Mucosa of rectum (tissue), 2 donors: ENCODE data around the gene ID2.
A peak's percentile ranks its signal among the peaks of the same experiment; 100 is the strongest.

ENCODE experiments used
- H3K27ac ChIP-seq, 2 donors: one replicate each; pipeline ENCODE4 v1.7.0; 2013; ENCODE audit warnings: inconsistent platforms in 2 of 2, low read depth in 2 of 2, low read length in 2 of 2
- H3K27me3 ChIP-seq, 2 donors: one replicate each; pipeline ENCODE4 v1.7.0; 2013; ENCODE audit warnings: low read length in 2 of 2; ENCODE audit not compliant: control insufficient read depth in 2 of 2, insufficient read depth in 2 of 2
- H3K36me3 ChIP-seq, 2 donors: one replicate each; pipeline ENCODE4 v1.7.0; 2013; ENCODE audit warnings: low read length in 2 of 2; ENCODE audit not compliant: control insufficient read depth in 2 of 2, insufficient read depth in 2 of 2
- H3K4me1 ChIP-seq, 2 donors: one replicate each; pipeline ENCODE4 v1.7.0; 2013; ENCODE audit warnings: low read length in 2 of 2, mild to moderate bottlenecking in 1 of 2; ENCODE audit not compliant: control insufficient read depth in 2 of 2, insufficient read depth in 2 of 2
- H3K4me3 ChIP-seq, 2 donors: one replicate each; pipeline ENCODE4 v1.7.0; 2013; ENCODE audit warnings: low read length in 2 of 2
- H3K9ac ChIP-seq, 2 donors: one replicate each; pipeline ENCODE4 v1.7.0; 2013; ENCODE audit warnings: low read length in 2 of 2, low read depth in 1 of 2, mild to moderate bottlenecking in 1 of 2
- H3K9me3 ChIP-seq, 2 donors: one replicate each; pipeline ENCODE4 v1.7.0; 2013; ENCODE audit warnings: low read length in 2 of 2; ENCODE audit not compliant: control insufficient read depth in 2 of 2
- donor health status: healthy.
- donor health status: Normal muscosa, but diverticular disease.

The ID2 gene

DNA sequence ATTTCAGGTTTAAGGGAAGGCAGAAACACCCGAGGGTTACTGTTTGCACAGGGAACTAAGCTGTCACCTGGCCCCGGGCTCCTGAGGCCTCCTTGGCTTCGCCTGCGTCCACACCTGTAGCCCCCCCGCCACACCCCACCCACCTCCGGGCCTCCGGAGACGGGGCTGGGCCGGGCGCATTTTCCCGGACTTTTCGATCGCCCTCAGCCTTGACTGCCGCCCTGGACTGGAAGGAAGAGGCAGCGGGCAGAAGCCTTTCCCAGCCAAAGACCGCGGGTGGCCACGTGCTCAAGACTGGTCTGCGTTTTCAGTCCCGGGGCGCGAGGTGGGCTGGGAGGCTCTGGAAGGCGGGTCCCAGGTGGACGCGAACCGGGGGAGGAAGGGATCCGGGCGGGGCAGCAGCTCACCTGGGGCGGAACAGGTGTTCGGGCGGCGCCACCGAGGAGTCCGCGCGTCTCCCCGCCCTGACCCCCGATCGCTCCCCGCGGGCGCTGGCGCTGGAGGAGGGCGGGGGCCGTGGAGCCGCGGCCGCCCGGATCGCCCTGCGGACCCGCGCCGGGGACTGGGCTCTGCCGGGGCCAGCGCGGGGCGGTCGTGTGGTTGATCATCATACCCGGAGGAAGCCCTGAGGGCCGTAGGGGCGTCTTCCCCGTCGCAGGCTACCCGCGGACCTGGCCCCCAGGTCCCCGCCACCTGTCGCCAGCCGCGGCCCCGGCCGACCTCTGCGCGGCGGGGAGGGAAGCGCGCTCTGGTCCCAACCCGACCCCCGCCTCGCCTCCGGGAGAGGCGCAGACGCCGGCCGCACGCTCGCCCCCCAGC lies 3.2 kb downstream of the ID2 start:
- Histone ChIP-seq H3K36me3 (no peaks in the 10 kb centered on the region), H3K27me3 (no peaks in the 10 kb centered on the region), H3K9me3 (no peaks in the 10 kb centered on the region), H3K9ac (peak overlapping the region; percentile 87 to 94), H3K4me1 (peaks cover 11 to 16% of the 10 kb centered on the region in 2 donors), H3K27ac (peak overlapping the region; percentile 91 to 92), H3K4me3 (peak overlapping the region; percentile 75 to 84)

GRCh38 chr2:8685697-8686358 lies 4.0 kb downstream of the ID2 start:
- Histone ChIP-seq H3K4me3 (peak overlapping the region; percentile 75 to 84), H3K9ac (peak overlapping the region; percentile 87 to 94), H3K36me3 (no peaks in the 10 kb centered on the region), H3K9me3 (no peaks in the 10 kb centered on the region), H3K27ac (peak overlapping the region; percentile 91 to 92), H3K27me3 (no peaks in the 10 kb centered on the region), H3K4me1 (peaks cover 8 to 9% of the 10 kb centered on the region in 2 donors)

DNA sequence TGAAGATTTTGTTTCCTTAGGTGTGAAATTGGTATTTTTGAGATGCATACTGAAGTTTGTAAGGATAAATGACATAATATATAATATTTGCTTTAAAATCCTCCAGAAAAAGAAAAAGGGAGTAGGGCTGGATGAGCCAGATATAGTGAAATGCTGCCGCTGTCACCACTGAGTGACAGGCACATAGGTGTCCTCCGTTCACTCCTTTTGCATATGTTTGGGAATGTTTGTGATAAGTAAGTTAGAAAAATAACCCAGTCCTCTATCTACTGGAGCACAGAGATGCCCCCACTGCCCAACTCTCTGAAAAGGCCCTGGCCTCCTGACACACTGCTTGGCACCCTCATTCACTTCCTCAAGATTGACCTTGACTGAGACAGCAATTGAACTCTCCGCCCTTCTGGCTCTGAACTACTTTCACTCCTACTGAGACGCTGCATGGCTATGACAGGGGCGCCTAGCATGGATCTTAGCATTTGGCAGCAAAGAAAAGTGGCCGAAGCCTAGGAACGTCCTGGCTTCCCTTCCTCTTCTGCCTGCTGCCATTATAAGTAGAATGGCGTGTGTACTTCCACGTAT lies 10.1 kb downstream of the ID2 start:
- H3K27ac ChIP-seq: no peak overlapping the region
- H3K36me3 ChIP-seq: no peaks in the 10 kb centered on the region
- H3K27me3 ChIP-seq: no peaks in the 10 kb centered on the region
- H3K4me3 ChIP-seq: no peak overlapping the region
- no peak overlapping the region for H3K9ac ChIP-seq
- H3K9me3 ChIP-seq: no peaks in the 10 kb centered on the region
- peaks cover 0 to 6% of the 10 kb centered on the region in 2 donors for H3K4me1 ChIP-seq

DNA sequence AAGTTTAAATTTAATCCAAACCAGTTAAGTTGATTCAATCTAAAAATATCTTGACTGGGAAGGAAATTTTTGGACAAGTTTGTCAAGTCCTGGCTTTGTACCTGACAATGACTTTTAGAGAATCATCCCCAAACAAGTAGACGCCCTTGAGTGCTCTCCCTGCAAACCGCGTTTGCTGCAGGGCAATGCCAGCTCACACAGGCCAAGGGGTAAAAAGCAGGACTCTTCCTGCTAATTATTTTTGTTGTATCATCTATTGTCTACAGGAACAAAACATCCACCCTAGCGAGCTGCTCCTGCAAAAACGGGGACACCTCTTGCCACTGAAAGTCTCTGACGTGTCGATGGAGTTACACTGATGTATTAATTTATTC lies 10.9 kb downstream of the ID2 start:
- H3K27me3 ChIP-seq: no peaks in the 10 kb centered on the region
- no peak overlapping the region for H3K9ac ChIP-seq
- no peak overlapping the region for H3K27ac ChIP-seq
- H3K9me3 ChIP-seq: no peaks in the 10 kb centered on the region
- no peaks in the 10 kb centered on the region for H3K36me3 ChIP-seq
- peak overlapping the region; percentile 6 to 55 for H3K4me3 ChIP-seq
- H3K4me1 ChIP-seq: peaks cover 0 to 6% of the 10 kb centered on the region in 2 donors

- Histone ChIP-seq H3K27me3 (no peaks in the 10 kb centered on the region), H3K9ac (no peak overlapping the region), H3K36me3 (no peaks in the 10 kb centered on the region), H3K9me3 (no peaks in the 10 kb centered on the region), H3K4me1 (peaks cover 0 to 6% of the 10 kb centered on the region in 2 donors), H3K4me3 (peak overlapping the region; percentile 35 to 55), H3K27ac (no peak overlapping the region)
These were observed 11.4 kb downstream of the ID2 start for GRCh38 chr2:8693157-8693821.

DNA sequence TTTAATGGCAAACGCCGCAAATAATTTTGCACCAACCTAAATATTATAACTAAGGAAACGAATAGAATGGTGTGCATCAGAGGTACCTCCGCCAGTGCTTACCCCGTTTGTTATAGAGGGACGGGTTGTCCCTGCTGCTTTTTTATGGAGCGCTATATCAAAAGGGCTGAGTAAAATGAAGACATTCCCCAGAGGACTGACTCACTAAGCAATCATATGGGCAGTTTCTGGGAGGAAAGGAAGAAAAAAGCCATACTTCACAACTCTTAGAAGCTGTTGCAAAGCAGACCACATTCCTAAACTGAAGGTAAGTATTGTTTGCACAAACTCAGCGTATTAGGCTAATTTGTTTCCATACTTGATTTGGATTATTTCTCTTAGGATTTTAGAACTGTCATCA lies 12.9 kb downstream of the ID2 start:
- Histone ChIP-seq H3K27me3 (no peaks in the 10 kb centered on the region), H3K9ac (no peak overlapping the region), H3K4me1 (peaks cover 0 to 6% of the 10 kb centered on the region in 2 donors), H3K27ac (no peak overlapping the region), H3K36me3 (no peaks in the 10 kb centered on the region), H3K9me3 (no peaks in the 10 kb centered on the region), H3K4me3 (no peak overlapping the region)

DNA sequence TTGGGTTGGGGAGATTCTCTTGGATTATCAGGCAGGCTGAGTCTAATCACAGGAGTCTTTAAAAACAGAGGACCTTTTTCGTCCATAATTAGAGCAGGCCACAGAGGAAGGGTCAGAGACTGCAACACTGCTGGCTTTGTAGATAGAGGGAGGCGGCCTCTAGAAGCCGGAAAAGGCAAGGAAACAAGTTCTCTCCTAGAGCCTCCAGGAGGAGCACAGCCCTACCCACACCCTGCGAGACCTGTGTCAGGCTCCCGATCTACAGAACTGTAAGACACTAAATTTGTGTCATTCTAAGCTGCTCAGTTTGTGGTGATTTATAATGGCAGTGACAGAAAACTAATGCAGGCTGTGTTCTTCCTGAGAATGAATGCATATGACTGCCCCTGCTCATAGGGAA lies 15.3 kb downstream of the ID2 start:
- Histone ChIP-seq H3K27me3 (no peaks in the 10 kb centered on the region), H3K9ac (no peak overlapping the region), H3K4me1 (peaks cover 0 to 6% of the 10 kb centered on the region in 2 donors), H3K9me3 (no peaks in the 10 kb centered on the region), H3K4me3 (no peak overlapping the region), H3K27ac (no peak overlapping the region), H3K36me3 (no peaks in the 10 kb centered on the region)

- H3K4me1 ChIP-seq: no peaks in the 10 kb centered on the region
- H3K27me3 ChIP-seq: no peaks in the 10 kb centered on the region
- no peak overlapping the region for H3K9ac ChIP-seq
- H3K9me3 ChIP-seq: no peaks in the 10 kb centered on the region
- H3K27ac ChIP-seq: no peak overlapping the region
- H3K36me3 ChIP-seq: no peaks in the 10 kb centered on the region
- H3K4me3 ChIP-seq: no peak overlapping the region
These were observed 18.0 kb downstream of the ID2 start for GRCh38 chr2:8699839-8700238.

DNA sequence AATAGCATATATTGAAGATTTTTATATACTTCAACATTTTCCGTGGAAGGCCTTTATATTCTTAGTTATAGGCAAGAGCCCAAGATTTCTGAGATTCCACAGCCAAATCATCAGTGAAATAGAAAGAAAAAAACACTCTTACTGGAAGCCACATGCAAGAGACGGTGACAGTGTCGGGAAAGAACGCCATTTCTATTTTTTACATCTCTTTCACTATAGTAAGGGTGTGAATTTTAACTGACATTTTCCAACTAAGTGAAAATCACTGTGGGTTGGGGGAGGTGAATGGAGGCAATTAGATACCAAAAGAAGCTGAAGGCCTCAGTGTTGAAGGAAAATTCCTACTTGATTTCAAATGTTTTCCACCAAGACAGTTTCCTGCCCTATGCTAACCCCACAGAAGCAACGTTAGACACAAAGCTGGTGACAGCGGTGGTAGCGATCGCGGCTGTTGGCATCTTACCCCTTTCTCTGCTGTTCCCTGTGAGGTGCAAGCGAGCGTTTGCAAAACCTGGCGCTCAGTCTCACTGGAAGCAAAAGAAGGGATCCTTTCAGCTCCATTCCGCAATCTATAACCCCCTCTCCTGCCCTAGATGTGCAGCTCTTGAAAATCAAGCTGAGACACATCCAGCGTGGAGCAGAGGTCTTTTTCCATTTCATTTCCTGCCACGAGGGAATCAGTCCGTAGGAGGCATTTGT lies 20.0 kb downstream of the ID2 start:
- Histone ChIP-seq H3K9me3 (no peaks in the 10 kb centered on the region), H3K27ac (no peak overlapping the region), H3K36me3 (no peaks in the 10 kb centered on the region), H3K4me1 (no peaks in the 10 kb centered on the region), H3K4me3 (no peak overlapping the region), H3K27me3 (no peaks in the 10 kb centered on the region), H3K9ac (no peak overlapping the region)
